CD4-positive, alpha-beta T cell treated with Interleukin-17A for 1 hour (primary cell): ENCODE data around the gene WDR5B.
A peak's percentile ranks its signal among the peaks of the same experiment; 100 is the strongest.
"Not testable (repeated sequence)": the region's sequence is repeated elsewhere in the genome, so short reads cannot be mapped to it uniquely, and the experiment has no call there.

Experiments used
- DNase-seq: peaks from one replicate; pipeline ENCODE4 v3.0.0-alpha.2; 2020

WDR5B gene

GRCh38 chr3:122407946-122408345, 7.9 kb downstream of the WDR5B start:
- DNase-seq = no peak

GRCh38 chr3:122406198-122406597, 9.7 kb downstream of the WDR5B start:
- no peak for DNase-seq

GRCh38 chr3:122405015-122405414, 10.8 kb downstream of the WDR5B start:
- DNase-seq = no peak

DNA sequence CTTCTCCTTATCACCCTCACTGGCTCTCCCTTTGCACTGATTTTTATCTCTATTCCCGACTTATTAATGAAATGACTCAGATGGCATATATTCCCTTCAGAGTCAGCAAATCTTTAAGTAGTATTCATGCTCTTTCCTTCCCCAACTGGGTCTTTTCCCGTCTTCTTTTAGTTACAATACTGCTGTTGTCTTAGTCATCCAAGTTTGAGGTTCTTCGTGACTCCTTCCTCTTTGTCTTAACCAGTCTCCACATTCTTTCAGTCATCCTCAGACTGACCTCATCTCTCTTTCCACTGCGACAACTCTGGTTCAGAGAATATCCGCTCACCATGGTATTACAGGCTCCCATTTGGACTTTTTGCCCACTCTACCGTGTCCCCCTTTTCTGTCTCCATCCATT, 12.4 kb downstream of the WDR5B start:
- no peak for DNase-seq

DNA sequence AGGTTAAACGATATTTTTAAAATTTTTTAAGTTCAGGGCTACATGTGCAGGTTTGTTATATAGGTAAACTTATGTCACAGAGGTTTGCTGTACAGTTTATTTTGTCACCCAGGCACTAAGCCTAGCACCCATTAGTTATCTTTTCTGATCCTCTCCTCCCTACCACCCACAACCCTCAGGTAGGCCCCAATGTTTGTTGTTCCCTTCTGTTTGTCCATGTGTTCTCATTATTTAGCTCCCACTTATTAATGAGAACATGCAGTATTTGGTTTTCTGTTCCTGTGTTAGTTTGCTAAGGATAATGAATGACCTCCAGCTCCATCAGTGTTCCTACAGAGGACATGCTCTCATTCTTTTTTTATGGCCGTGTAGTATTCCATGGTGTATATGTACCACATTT, 16.9 kb downstream of the WDR5B start:
- no peak for DNase-seq

DNA sequence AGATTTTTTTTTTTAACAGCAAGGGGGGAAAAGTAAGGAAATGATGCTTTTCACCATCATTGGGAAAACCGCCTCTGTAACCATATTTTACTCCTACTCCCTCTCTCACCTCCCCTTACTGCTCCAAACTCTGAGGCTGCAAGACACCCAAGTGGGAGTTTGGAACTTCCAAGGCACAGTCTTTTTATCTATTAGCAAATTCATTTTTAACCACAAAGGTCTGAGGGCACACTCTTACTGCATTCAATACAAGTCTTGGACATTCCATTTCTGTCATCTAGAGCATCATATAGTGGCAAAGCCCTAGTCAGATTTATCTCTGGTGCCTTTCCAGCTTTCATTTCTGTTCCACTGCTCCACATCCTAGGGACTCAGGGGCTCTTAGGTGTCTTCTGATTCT, 18.7 kb downstream of the WDR5B start:
- no peak for DNase-seq

DNA sequence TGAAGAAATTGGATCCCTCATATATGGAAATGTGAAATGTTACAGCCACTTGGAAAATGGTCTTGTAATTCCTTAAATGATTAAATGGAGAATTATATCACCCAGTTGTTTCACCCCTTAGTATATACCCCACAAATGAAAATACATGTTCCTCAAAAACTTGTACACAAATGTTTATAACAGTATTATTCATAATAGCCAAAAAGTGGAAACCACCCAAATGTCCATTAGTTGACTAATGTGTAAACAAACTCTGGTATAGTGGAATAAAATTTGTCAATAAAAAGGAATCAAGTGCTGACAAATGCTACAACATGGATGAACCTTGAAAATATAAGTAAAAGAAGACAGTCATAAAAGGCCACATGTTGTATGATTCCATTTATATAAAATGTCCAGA, 19.4 kb downstream of the WDR5B start:
- no peak for DNase-seq

DNA sequence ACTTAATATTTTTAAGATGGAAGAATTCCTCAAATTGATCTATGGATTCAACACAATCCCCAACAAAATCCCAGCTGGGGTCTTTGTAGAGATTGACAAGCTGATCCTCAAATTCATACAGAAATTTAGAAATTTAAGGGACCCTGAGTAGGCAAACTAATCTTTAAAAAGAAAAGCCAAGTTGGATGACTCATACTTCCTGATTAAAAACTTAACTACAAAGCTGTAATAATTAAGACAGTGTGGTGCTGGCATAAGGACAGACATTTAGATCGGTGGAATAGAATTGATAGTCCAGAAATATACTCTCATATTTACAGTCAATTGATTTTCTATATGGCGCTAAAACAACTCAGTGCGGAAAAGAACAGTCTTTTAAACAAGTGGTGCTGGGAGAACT, 20.3 kb downstream of the WDR5B start:
- no peak for DNase-seq

GRCh38 chr3:122394173-122394572, 21.7 kb downstream of the WDR5B start:
- no peak for DNase-seq

GRCh38 chr3:122392868-122393844, 22.7 kb downstream of the WDR5B start:
- DNase-seq = peak; percentile 64

GRCh38 chr3:122391681-122392446, 24.0 kb downstream of the WDR5B start:
- no peak for DNase-seq

DNA sequence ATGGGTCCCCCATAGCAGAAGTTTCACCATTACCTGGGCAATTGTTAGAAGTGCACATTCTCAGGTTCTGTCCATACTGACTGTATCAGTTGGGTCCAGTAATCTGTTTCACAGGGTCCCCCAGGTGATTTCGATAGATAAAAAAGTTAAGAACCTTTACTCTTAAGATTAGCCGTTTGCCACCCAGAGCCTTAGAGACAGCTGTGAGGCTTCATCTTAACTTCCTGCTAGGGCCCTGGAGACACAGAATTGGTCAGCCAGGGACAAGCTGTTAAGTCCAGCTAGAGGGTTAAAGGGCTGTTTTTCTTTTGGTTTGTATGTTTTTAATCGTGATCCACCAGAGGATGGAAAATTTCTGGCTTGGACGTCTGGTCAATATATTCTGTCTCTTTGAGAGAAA, 25.2 kb downstream of the WDR5B start:
- no peak for DNase-seq

- DNase-seq = no peak
Measured at GRCh38 chr3:122389892-122390291, 26.0 kb downstream of the WDR5B start.

DNA sequence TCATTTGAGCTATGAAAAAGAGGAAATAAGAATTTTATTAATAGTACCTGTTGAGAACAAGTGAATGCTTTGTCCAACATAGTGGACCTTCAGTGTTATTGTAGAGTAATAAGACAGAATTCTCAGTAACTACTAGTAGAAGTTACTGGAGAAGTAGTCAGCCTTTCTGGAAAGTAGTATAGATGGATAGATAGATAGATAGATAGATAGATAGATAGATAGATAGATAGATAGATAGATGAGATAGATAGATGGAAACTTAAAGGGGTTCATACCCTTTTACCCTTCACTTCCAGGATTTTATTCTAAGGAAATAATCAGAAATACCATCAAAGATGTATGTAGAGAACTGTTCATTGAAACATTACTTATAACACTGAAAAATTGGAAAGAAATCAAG, 26.7 kb downstream of the WDR5B start:
- no peak for DNase-seq

GRCh38 chr3:122387709-122388108, 28.2 kb downstream of the WDR5B start:
- no peak for DNase-seq

- peak; percentile 92 for DNase-seq
Measured at GRCh38 chr3:122383771-122384697, 31.8 kb downstream of the WDR5B start, which contains the start of gene FAM162A. TSS of gene FAM162A (plus strand) at chr3:122384182. CDS start at chr3:122384266, 84 bp downstream.

DNA sequence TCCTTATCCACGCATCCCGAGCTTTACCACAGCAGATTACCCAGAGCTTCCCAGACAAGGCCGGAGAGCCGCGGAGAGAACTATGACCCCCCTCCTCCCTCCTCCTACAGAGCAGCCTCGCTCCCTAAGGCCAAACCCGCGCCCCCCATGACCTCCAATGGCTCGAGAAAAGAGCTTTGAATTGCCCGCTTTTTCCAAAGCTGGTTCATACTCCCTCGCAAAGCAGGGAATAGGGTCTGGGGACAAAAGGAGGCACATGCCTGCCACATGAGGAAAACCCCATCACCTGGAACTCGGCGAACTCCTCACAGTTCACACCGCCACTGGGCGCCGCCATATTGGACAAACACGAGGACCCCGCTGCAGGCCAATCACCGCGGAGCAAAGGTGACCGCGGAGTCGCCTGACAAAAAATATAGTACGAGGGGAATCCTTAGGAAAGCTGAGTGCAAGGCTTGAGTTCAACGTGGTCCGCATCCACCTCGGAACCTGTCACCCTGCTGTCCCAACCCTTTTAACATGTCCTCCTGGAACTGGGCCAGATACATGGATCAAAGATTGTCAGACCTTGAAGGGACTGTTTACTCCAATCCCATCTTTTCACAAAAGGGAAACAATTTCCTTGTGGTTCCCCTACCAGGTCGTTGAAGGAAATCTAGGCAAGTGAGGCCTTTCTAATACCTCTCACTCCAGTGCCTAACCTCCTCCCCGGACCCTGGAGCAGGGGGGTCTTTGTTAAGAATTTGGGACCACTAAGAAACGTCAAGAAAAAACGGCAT, 32.8 kb downstream of the WDR5B start, which contains the start of gene MIX23:
MIX23 (minus strand) TSS at position 344 of the 779 bp plus-strand sequence; CDS start at position 337, 7 bp downstream.
- peak; percentile 88 for DNase-seq

DNA sequence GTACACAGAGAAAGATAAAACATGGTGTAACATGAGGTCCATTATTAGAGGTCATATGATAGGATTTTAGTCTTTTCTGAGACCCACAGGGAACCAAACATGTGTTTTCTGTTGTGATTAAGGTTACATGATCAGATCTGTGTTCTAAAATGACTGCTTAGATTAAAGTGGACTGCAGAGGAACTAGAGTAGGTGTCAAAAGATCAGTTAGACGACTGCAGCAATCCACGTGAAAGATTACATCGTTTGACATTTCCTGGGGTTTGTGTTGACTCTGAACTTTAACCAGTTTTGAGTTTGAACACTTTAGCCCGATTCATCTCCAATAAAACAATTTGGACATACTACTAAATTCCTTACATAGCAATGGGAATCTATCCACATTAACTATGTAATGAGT, 37.9 kb downstream of the WDR5B start:
- DNase-seq = no peak

GRCh38 chr3:122374034-122374433, 41.8 kb downstream of the WDR5B start:
- DNase-seq = no peak

GRCh38 chr3:122366379-122366749, 49.5 kb downstream of the WDR5B start:
- DNase-seq = no peak

- not testable (repeated sequence) for DNase-seq
Measured at GRCh38 chr3:122365582-122366378, 50.1 kb downstream of the WDR5B start.
